ENCODE results near the gene CNTNAP3. TPM values are rescaled to one million over a fixed set of nuclear protein-coding genes. Genes with fewer than 3 reads are reported as not detected.
A peak's percentile ranks its signal among the peaks of the same experiment; 100 is the strongest.
"Not testable (repeated sequence)": the region's sequence is repeated elsewhere in the genome, so short reads cannot be mapped to it uniquely, and the experiment has no call there.

Gene CNTNAP3
- total RNA-seq, 1 experiment from 2014 or later, result 8.8 TPM

GRCh38 chr9:39205842-39206241, 82.1 kb downstream of the CNTNAP3 start:
- in situ Hi-C loops (cut with HindIII; ENCODE audit: low pct_unique_long_range_greater_than_20kb, low sequenced_read_pairs); POLR2A ChIA-PET; CTCF ChIA-PET; H3K36me3 ChIP-seq (ENCODE audit: control insufficient read depth, insufficient read depth, low read length); intact Hi-C loops (cut with micrococcal nuclease; ENCODE audit: unreplicated experiment); BruUV-seq (replicated peaks); H3K4me3 ChIP-seq (ENCODE audit: low read depth in 2 of 2, low read length in 2 of 2); H3K4me1 ChIP-seq (ENCODE audit: control insufficient read depth, insufficient read depth, low read length); ATAC-seq; DNase-seq (ENCODE audit: low read depth, low spot score); H3K9me3 ChIP-seq (ENCODE audit: control insufficient read depth, insufficient read depth, low read depth, low read length); H3K27ac ChIP-seq (ENCODE audit: low read length); H3K27me3 ChIP-seq (ENCODE audit: control insufficient read depth, insufficient read depth, low read length): not testable (repeated sequence)

DNA sequence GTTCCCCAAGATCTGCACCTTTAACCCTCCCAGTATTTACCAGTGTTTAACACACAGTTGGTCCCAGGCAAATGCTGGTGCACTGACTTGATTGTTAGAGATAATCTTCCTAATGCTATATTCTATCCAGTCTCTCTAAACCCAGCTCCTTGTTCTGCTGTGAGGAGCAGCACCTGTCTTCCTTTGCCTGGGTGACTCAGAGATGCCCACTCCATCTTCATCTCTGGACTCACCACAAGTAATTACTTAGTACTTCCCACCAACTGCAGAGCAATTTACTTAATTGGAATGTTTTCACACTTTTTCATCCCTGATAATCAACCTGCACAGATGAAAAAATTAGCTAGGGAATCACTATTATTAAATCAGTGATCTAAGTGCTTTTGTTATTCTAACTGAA, 87.6 kb downstream of the CNTNAP3 start:
- H3K9me3 ChIP-seq (ENCODE audit: control insufficient read depth, insufficient read depth, low read depth, low read length); CTCF ChIA-PET; ATAC-seq; H3K4me1 ChIP-seq (ENCODE audit: control insufficient read depth, insufficient read depth, low read length); H3K27me3 ChIP-seq (ENCODE audit: control insufficient read depth, insufficient read depth, low read length); in situ Hi-C loops (cut with HindIII; ENCODE audit: low pct_unique_long_range_greater_than_20kb, low sequenced_read_pairs); DNase-seq (ENCODE audit: low read depth, low spot score); H3K4me3 ChIP-seq (ENCODE audit: low read depth in 2 of 2, low read length in 2 of 2); intact Hi-C loops (cut with micrococcal nuclease; ENCODE audit: unreplicated experiment); H3K27ac ChIP-seq (ENCODE audit: low read length); BruUV-seq (replicated peaks); POLR2A ChIA-PET; H3K36me3 ChIP-seq (ENCODE audit: control insufficient read depth, insufficient read depth, low read length): not testable (repeated sequence)

GRCh38 chr9:39198000-39198709, 89.8 kb downstream of the CNTNAP3 start:
- H3K9me3 ChIP-seq (ENCODE audit: control insufficient read depth, insufficient read depth, low read depth, low read length); intact Hi-C loops (cut with micrococcal nuclease; ENCODE audit: unreplicated experiment); H3K27me3 ChIP-seq (ENCODE audit: control insufficient read depth, insufficient read depth, low read length); CTCF ChIA-PET; POLR2A ChIA-PET; DNase-seq (ENCODE audit: low read depth, low spot score); H3K27ac ChIP-seq (ENCODE audit: low read length); H3K4me3 ChIP-seq (ENCODE audit: low read depth in 2 of 2, low read length in 2 of 2); BruUV-seq (replicated peaks); H3K4me1 ChIP-seq (ENCODE audit: control insufficient read depth, insufficient read depth, low read length); H3K36me3 ChIP-seq (ENCODE audit: control insufficient read depth, insufficient read depth, low read length); in situ Hi-C loops (cut with HindIII; ENCODE audit: low pct_unique_long_range_greater_than_20kb, low sequenced_read_pairs): not testable (repeated sequence)
- ATAC-seq, result peak; percentile 89

DNA sequence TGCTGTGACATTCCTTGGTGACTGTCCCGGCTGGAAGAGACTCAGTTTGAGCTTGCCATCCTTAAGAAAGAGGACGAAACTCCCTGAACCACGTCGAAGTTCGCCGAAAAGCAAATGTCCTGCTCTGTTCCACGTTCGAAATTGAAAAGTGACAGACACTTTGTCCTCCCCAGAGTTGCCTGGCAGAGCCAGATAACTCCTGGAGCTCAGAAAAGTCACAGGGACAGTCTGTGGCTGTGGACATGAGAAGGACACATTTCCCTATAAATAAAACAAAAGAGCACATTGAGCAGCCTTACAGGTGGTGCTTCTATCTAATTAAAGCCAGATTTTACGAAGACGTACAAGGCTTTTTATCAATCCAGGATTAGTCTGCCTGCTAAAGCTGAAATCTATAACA, 116.6 kb downstream of the CNTNAP3 start:
- in situ Hi-C loops (cut with HindIII; ENCODE audit: low pct_unique_long_range_greater_than_20kb, low sequenced_read_pairs); ATAC-seq: not testable (repeated sequence)

DNA sequence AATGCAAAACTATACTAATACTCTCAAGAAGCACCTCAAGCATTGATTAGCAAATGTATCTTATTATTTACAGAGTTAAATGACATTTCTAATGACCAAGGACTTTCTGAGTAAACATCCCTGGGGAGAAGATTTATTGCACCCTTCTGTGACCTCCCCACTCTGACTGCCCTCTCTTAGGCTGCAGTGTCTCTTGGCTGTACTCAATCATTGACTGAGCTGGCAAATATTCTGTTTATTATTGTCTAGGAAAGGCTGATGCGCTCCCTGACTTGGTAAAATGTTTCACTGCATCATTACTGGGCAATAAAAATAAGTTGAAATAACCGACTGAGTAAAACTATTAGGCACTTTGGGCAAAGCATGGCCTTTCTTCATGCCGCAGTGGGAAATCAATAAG, 130.3 kb downstream of the CNTNAP3 start:
- H3K4me3 ChIP-seq (ENCODE audit: low read depth in 2 of 2, low read length in 2 of 2); BruUV-seq (replicated peaks); H3K9me3 ChIP-seq (ENCODE audit: control insufficient read depth, insufficient read depth, low read depth, low read length); ATAC-seq; intact Hi-C loops (cut with micrococcal nuclease; ENCODE audit: unreplicated experiment); H3K36me3 ChIP-seq (ENCODE audit: control insufficient read depth, insufficient read depth, low read length); in situ Hi-C loops (cut with HindIII; ENCODE audit: low pct_unique_long_range_greater_than_20kb, low sequenced_read_pairs); H3K27me3 ChIP-seq (ENCODE audit: control insufficient read depth, insufficient read depth, low read length); H3K4me1 ChIP-seq (ENCODE audit: control insufficient read depth, insufficient read depth, low read length); DNase-seq (ENCODE audit: low read depth, low spot score); H3K27ac ChIP-seq (ENCODE audit: low read length); POLR2A ChIA-PET; CTCF ChIA-PET: not testable (repeated sequence)

More for the DNA sequence above, 116.6 kb downstream of the CNTNAP3 start:
- H3K36me3 ChIP-seq (ENCODE audit: control insufficient read depth, insufficient read depth, low read length); H3K9me3 ChIP-seq (ENCODE audit: control insufficient read depth, insufficient read depth, low read depth, low read length); H3K27me3 ChIP-seq (ENCODE audit: control insufficient read depth, insufficient read depth, low read length); H3K4me1 ChIP-seq (ENCODE audit: control insufficient read depth, insufficient read depth, low read length); BruUV-seq (replicated peaks); CTCF ChIA-PET; DNase-seq (ENCODE audit: low read depth, low spot score); H3K4me3 ChIP-seq (ENCODE audit: low read depth in 2 of 2, low read length in 2 of 2); intact Hi-C loops (cut with micrococcal nuclease; ENCODE audit: unreplicated experiment); POLR2A ChIA-PET; H3K27ac ChIP-seq (ENCODE audit: low read length): not testable (repeated sequence)

DNA sequence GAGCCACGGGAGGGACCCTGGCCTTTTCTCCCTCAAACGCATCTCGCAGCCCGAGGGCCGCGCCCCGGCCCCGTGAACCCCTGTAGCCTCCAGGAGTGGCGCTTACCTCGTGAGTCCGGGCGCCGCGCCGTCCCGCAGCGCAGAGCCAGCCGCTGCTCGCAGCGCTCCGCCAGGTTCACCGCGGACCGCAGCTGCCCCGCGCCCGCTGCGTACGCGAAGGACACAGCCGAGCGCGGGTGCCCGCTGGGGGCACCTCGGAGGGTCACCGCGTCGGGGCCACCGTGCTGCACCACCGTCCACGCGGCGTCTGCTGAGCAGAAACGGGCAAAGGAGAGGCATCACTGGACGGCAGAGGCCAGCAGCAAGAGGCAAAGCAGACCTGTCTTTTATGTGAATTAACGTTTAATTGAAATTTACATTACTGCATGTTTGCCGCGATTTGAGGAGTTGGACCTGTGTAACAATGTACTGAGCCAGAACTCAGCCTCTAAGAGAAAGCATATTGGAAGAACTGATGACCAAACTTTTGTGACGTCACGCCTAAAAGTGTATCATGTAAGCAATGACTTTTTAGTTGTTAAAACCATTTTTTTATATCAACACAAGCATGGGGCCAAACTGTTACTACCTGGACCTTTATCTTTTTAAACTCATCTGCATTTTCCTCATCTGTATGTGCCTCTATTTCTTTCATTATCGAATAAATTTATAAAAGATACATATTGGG, 155.0 kb downstream of the CNTNAP3 start:
- POLR2A ChIA-PET; H3K27ac ChIP-seq (ENCODE audit: low read length); H3K9me3 ChIP-seq (ENCODE audit: control insufficient read depth, insufficient read depth, low read depth, low read length); ATAC-seq; H3K36me3 ChIP-seq (ENCODE audit: control insufficient read depth, insufficient read depth, low read length); H3K4me1 ChIP-seq (ENCODE audit: control insufficient read depth, insufficient read depth, low read length); BruUV-seq (replicated peaks); DNase-seq (ENCODE audit: low read depth, low spot score); intact Hi-C loops (cut with micrococcal nuclease; ENCODE audit: unreplicated experiment); CTCF ChIA-PET; H3K27me3 ChIP-seq (ENCODE audit: control insufficient read depth, insufficient read depth, low read length); in situ Hi-C loops (cut with HindIII; ENCODE audit: low pct_unique_long_range_greater_than_20kb, low sequenced_read_pairs); H3K4me3 ChIP-seq (ENCODE audit: low read depth in 2 of 2, low read length in 2 of 2): not testable (repeated sequence)

GRCh38 chr9:39121401-39121800, 166.6 kb downstream of the CNTNAP3 start:
- BruUV-seq (replicated peaks); in situ Hi-C loops (cut with HindIII; ENCODE audit: low pct_unique_long_range_greater_than_20kb, low sequenced_read_pairs); DNase-seq (ENCODE audit: low read depth, low spot score); H3K27ac ChIP-seq (ENCODE audit: low read length); ATAC-seq; H3K4me3 ChIP-seq (ENCODE audit: low read depth in 2 of 2, low read length in 2 of 2); H3K27me3 ChIP-seq (ENCODE audit: control insufficient read depth, insufficient read depth, low read length); H3K9me3 ChIP-seq (ENCODE audit: control insufficient read depth, insufficient read depth, low read depth, low read length); POLR2A ChIA-PET; H3K36me3 ChIP-seq (ENCODE audit: control insufficient read depth, insufficient read depth, low read length); CTCF ChIA-PET; H3K4me1 ChIP-seq (ENCODE audit: control insufficient read depth, insufficient read depth, low read length); intact Hi-C loops (cut with micrococcal nuclease; ENCODE audit: unreplicated experiment): not testable (repeated sequence)

Data from Panc1 (cell line).